SU-DHL-6 (cell line): ENCODE data around the gene SETD6.

ENCODE experiments used
- H2AFZ ChIP-seq: fragments of 200-600 bp; sonication (generic); 2 replicates; pipeline ENCODE4 v1.6.1; 2014; ENCODE audit warnings: low read depth, mild to moderate bottlenecking, moderate library complexity, mixed read lengths, antibody characterized with exemption, low read length; ENCODE audit not compliant: severe bottlenecking
- H3F3A ChIP-seq: fragments of 200-600 bp; shearing (Covaris generic); 2 replicates; pipeline ENCODE4 v1.6.0; 2016; ENCODE audit warnings: antibody characterized with exemption, mild to moderate bottlenecking; ENCODE audit not compliant: insufficient read depth
- H3K27ac ChIP-seq: fragments of 200-600 bp; sonication (generic); 2 replicates; pipeline ENCODE4 v1.5.1; 2016; ENCODE audit warnings: low read depth, mild to moderate bottlenecking, low read length, moderate library complexity, mixed read lengths
- H3K27me3 ChIP-seq: fragments of 200-600 bp; sonication (generic), shearing (Covaris generic); 2 replicates; pipeline ENCODE4 v1.6.0; 2014; ENCODE audit warnings: mild to moderate bottlenecking, low read length
- H3K36me3 ChIP-seq: fragments of 200-600 bp; sonication (generic); 2 replicates; pipeline ENCODE4 v1.6.1; 2014; ENCODE audit warnings: mild to moderate bottlenecking, low read length, mixed read lengths
- H3K4me2 ChIP-seq: fragments of 300-600, 200-600 bp; shearing (Covaris generic), sonication (generic); 2 replicates; pipeline ENCODE4 v1.6.0; 2014; ENCODE audit warnings: low read length, low read depth, mild to moderate bottlenecking; ENCODE audit not compliant: poor library complexity, severe bottlenecking
- H3K4me3 ChIP-seq: fragments of 200-600 bp; sonication (generic); 2 replicates; pipeline ENCODE4 v1.5.1; 2014; ENCODE audit warnings: antibody characterized with exemption, low read length, mild to moderate bottlenecking, mixed read lengths; ENCODE audit not compliant: insufficient read depth, poor library complexity, severe bottlenecking
- H3K79me2 ChIP-seq: fragments of 200-600 bp; sonication (generic); 2 replicates; pipeline ENCODE4 v1.6.1; 2014; ENCODE audit warnings: mild to moderate bottlenecking, low read length, moderate library complexity; ENCODE audit not compliant: insufficient read depth
- H3K9ac ChIP-seq: fragments of 200-600 bp; sonication (generic); 2 replicates; pipeline ENCODE4 v1.7.0; 2014; ENCODE audit warnings: mild to moderate bottlenecking, low read length
- H3K9me2 ChIP-seq: fragments of 200-600 bp; sonication (generic); replicated peaks from 2 replicates; pipeline ENCODE4 v1.6.1; 2014; ENCODE audit warnings: low read length; ENCODE audit not compliant: insufficient read depth
- H3K9me3 ChIP-seq: fragments of 200-600 bp; sonication (generic); 2 replicates; pipeline ENCODE4 v1.6.1; 2014; ENCODE audit warnings: low read length, mixed read lengths; ENCODE audit not compliant: insufficient read depth
- H4K20me1 ChIP-seq: fragments of 200-600 bp; sonication (generic); 2 replicates; pipeline ENCODE4 v1.6.1; 2014; ENCODE audit warnings: low read depth, mild to moderate bottlenecking, antibody characterized with exemption, low read length, moderate library complexity, mixed read lengths
- CTCF ChIP-seq: fragments of 200-600 bp; sonication (generic); IDR thresholded peaks from one replicate; pipeline ENCODE4 v1.5.1; 2017; ENCODE audit warnings: antibody characterized with exemption, mild to moderate bottlenecking, low read length, moderate library complexity; ENCODE audit not compliant: insufficient read depth, poor library complexity, severe bottlenecking
- EZH2phosphoT487 ChIP-seq: fragments of 200-600 bp; sonication (generic), shearing (Covaris generic); conservative IDR thresholded peaks from 2 replicates; pipeline ENCODE4 v1.6.1; 2018; ENCODE audit warnings: mild to moderate bottlenecking, antibody characterized with exemption, low read length, moderate library complexity, mixed read lengths

Gene SETD6

GRCh38 chr16:58519707-58520106 lies 4.4 kb downstream of the SETD6 start:
- no peak overlapping the region for H3K4me2 ChIP-seq
- H3K27me3 ChIP-seq = no peaks in the 10 kb centered on the region
- H3K36me3 ChIP-seq = peaks cover 43% of the 10 kb centered on the region
- H4K20me1 ChIP-seq = peaks cover 3% of the 10 kb centered on the region; the same call in 1 of the 2 replicates
- H3K79me2 ChIP-seq = peaks cover 5% of the 10 kb centered on the region
- H3K9ac ChIP-seq = no peak overlapping the region
- H2AFZ ChIP-seq = no peak overlapping the region
- TF ChIP-seq EZH2phosphoT487 = no peak
- no peak for TF ChIP-seq CTCF
- H3F3A ChIP-seq = peaks cover 52% of the 10 kb centered on the region
- H3K9me2 ChIP-seq = no peaks in the 10 kb centered on the region
- no peak overlapping the region for H3K4me3 ChIP-seq
- no peak overlapping the region for H3K27ac ChIP-seq
- no peaks in the 10 kb centered on the region for H3K9me3 ChIP-seq

- no peaks in the 10 kb centered on the region; the same call in 1 of the 2 replicates for H3K79me2 ChIP-seq
- no peaks in the 10 kb centered on the region for H3K9me2 ChIP-seq
- TF ChIP-seq EZH2phosphoT487 = no peak
- no peak overlapping the region for H3K27ac ChIP-seq
- H3K36me3 ChIP-seq = peaks cover 70% of the 10 kb centered on the region
- H3K27me3 ChIP-seq = no peaks in the 10 kb centered on the region
- peaks cover 6% of the 10 kb centered on the region for H4K20me1 ChIP-seq
- H3F3A ChIP-seq = peaks cover 29% of the 10 kb centered on the region; the same call in 1 of the 2 replicates
- H3K9ac ChIP-seq = no peak overlapping the region
- no peaks in the 10 kb centered on the region for H3K9me3 ChIP-seq
- no peak overlapping the region for H3K4me2 ChIP-seq
- no peak overlapping the region for H2AFZ ChIP-seq
- H3K4me3 ChIP-seq = no peak overlapping the region
Measured at GRCh38 chr16:58530179-58530578, 14.9 kb downstream of the SETD6 start.

GRCh38 chr16:58532414-58532813 lies 17.1 kb downstream of the SETD6 start:
- H3K9me3 ChIP-seq = no peaks in the 10 kb centered on the region
- H3K27ac ChIP-seq = no peak overlapping the region
- no peak for TF ChIP-seq EZH2phosphoT487
- TF ChIP-seq CTCF = no peak
- no peak overlapping the region for H3K9ac ChIP-seq
- H3K4me3 ChIP-seq = no peak overlapping the region
- no peak overlapping the region for H2AFZ ChIP-seq
- no peaks in the 10 kb centered on the region for H3K9me2 ChIP-seq
- H3K4me2 ChIP-seq = no peak overlapping the region
- peaks cover 24% of the 10 kb centered on the region; the same call in 1 of the 2 replicates for H3F3A ChIP-seq
- H3K79me2 ChIP-seq = no peaks in the 10 kb centered on the region; the same call in 1 of the 2 replicates
- H3K36me3 ChIP-seq = peaks cover 73% of the 10 kb centered on the region
- peaks cover 6% of the 10 kb centered on the region for H4K20me1 ChIP-seq
- H3K27me3 ChIP-seq = no peaks in the 10 kb centered on the region

GRCh38 chr16:58533751-58534470 lies 18.6 kb downstream of the SETD6 start:
- no peak overlapping the region for H3K9ac ChIP-seq
- peaks cover 77% of the 10 kb centered on the region for H3K36me3 ChIP-seq
- H4K20me1 ChIP-seq = peaks cover 2% of the 10 kb centered on the region
- H3K27ac ChIP-seq = no peak overlapping the region
- H3K9me2 ChIP-seq = no peaks in the 10 kb centered on the region
- H3K27me3 ChIP-seq = no peaks in the 10 kb centered on the region
- no peaks in the 10 kb centered on the region for H3K9me3 ChIP-seq
- H2AFZ ChIP-seq = no peak overlapping the region
- no peak for TF ChIP-seq EZH2phosphoT487
- TF ChIP-seq CTCF = no peak
- no peaks in the 10 kb centered on the region; the same call in 1 of the 2 replicates for H3K79me2 ChIP-seq
- H3F3A ChIP-seq = peaks cover 19% of the 10 kb centered on the region; the same call in 1 of the 2 replicates
- no peak overlapping the region for H3K4me2 ChIP-seq
- H3K4me3 ChIP-seq = no peak overlapping the region
